ENCODE measurements around the gene SH3RF2.
"Not testable (repeated sequence)": the region's sequence is repeated elsewhere in the genome, so short reads cannot be mapped to it uniquely, and the experiment has no call there.

SH3RF2 gene

DNA sequence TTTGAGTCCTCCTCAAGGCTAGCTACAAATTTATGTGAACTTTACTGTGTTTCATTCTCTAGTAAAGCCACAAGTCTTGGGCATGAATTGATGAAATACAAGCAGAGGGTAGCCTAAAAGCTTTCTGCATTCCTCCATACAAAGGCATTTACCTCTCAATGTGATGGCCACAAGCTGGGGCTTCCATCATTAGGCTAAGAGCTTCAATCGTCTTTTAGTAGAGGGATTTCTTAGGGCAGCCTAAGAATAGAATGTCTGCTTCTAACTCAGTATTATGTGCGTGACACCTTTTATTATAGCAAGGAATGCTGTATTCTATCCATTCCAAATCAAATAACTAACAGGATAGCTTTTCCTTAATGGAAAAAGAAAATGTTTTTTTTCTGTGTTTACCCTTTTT, 165.3 kb downstream of the SH3RF2 start:
- DNase-seq = no peak

DNA sequence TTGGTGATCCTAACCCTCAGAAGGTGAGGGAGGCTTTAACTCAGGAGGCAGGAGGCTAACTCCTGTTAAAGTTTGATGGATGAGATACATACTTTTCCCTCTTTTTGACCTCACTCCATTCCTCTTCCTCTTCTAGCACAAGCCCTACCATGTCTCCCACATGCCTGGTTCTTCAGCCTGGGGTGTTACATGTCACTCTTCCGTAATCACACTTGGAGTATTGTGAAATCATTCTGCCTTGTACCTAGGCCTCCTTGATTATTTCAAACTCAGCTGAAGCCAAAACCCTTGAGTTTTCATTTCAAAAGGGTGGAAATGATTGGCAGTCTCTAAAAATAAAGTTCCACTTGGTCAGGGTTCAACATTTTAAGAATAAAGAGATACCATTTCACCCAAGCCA, 167.2 kb downstream of the SH3RF2 start:
- DNase-seq = no peak

DNA sequence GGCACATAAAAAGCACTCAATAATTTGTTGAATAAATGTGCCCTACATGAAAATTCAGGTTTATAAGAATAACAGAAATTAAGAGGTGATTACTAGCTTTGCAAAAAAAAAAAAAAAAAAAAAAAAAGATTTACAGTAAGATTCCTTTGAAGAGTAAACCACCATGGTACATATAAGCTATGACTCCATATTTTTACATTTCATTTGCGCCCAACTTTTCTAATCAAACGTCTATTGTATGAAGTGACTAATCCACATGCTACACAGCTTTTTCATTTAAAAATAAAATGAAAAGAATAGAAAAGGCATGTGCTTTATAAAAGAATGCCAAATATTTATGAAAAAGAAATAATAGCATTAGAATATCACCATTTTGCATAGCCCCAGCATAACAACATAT, 169.1 kb downstream of the SH3RF2 start, which contains the start of gene PLAC8L1:
Gene PLAC8L1 (minus strand): TSS at position 101 of the 400 bp plus-strand sequence. CDS start 1,266 bp downstream, outside the sequence.
- DNase-seq = no peak

GRCh38 chr5:146107901-146108300, 171.5 kb downstream of the SH3RF2 start:
- DNase-seq = no peak

DNA sequence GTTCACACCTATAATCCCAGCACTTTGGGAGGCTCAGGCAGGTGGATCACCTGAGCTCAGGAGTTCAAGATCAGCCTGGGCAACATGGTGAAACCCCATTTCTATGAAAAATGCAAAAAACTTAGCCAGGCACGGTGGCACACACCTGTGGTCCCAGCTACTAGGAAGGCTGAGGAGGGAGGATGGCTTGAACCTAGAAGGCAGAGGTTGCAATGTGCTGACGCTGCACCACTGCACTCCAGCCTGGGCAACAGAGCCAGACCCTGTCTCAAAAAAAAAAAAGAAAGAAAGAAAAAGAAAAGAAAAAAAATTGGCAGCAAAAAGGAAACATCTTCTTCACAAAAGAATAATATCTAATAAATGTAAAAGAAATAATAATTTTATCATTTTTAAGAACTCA, 172.5 kb downstream of the SH3RF2 start:
- not testable (repeated sequence) for DNase-seq

DNA sequence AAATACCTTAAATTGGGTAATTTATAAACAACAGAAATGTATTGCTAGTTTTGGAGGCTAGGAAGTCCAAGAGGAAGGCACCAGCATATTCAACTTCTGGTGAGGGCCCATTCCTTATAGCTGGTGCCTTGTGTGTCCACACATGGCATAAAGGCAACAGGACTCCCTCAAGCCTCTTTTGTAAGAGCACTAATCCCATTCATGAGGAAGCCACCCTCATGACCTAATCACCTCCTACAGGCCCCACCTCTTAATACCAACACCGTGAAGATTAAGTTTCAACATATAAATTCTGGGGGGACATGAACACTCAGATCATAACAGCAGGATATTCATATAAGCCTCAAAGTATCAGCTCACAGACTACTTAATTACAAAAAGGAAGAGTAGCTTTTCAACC, 173.0 kb downstream of the SH3RF2 start:
- no peak for DNase-seq

DNA sequence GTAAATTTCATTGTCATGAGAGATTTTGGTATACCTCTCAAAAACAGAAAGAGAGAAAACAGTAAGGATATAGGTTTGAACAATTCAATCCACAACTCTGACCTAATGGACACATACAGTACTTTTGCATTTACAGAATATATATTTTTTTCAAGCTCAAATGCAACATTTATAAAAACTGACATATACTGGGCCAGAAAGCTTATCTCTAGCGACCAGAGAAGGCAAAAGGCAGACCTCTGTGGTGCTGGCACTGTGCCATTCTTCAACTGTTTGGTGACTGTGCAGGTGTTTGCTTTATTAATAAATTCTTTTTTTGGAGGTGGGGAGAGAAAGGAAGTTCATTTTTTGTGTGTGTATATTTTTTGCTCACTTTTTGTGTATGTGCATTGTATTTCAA, 175.0 kb downstream of the SH3RF2 start:
- DNase-seq = no peak

GRCh38 chr5:146112476-146112875, 176.1 kb downstream of the SH3RF2 start:
- no peak for DNase-seq

Data from activated naive CD4-positive, alpha-beta T cell treated with anti-CD3 and anti-CD28 coated beads, Interleukin-2, amount 50 U/mL, for 16 hours (primary cell).